SKM-1 (cell line): ENCODE data around the gene TAGAP.
"Not testable (repeated sequence)": the region's sequence is repeated elsewhere in the genome, so short reads cannot be mapped to it uniquely, and the experiment has no call there.

Source experiments
- DNase-seq: peaks from one replicate; lab custom pipeline; 2025; ENCODE audit not compliant: unreplicated experiment; lab: John Stamatoyannopoulos, UW

The TAGAP gene

GRCh38 chr6:159047891-159048685 lies 3.3 kb upstream of the TAGAP start:
- no peak for DNase-seq

GRCh38 chr6:159045801-159046200 lies 1.0 kb upstream of the TAGAP start:
- no peak for DNase-seq

- DNase-seq: no peak
These were observed 844 bp downstream of the TAGAP start for GRCh38 chr6:159043947-159044346.

GRCh38 chr6:159043251-159043650 lies 1.5 kb downstream of the TAGAP start:
- no peak for DNase-seq

GRCh38 chr6:159042826-159043181 lies 2.0 kb downstream of the TAGAP start:
- no peak for DNase-seq

- peak; percentile 79 for DNase-seq
These were observed 2.6 kb downstream of the TAGAP start for GRCh38 chr6:159042003-159042825.

- DNase-seq: no peak
These were observed 3.6 kb downstream of the TAGAP start for GRCh38 chr6:159041181-159041580.

- DNase-seq: no peak
These were observed 4.9 kb downstream of the TAGAP start for GRCh38 chr6:159039885-159040258.

GRCh38 chr6:159038914-159039884 lies 5.6 kb downstream of the TAGAP start:
- DNase-seq: peak; percentile 96

GRCh38 chr6:159038318-159038717 lies 6.5 kb downstream of the TAGAP start:
- DNase-seq: not testable (repeated sequence)

GRCh38 chr6:159037756-159038290 lies 7.0 kb downstream of the TAGAP start:
- DNase-seq: no peak

- DNase-seq: no peak
These were observed 8.1 kb downstream of the TAGAP start for GRCh38 chr6:159036673-159037072.

- no peak for DNase-seq
These were observed 8.9 kb downstream of the TAGAP start for GRCh38 chr6:159035891-159036290.

- no peak for DNase-seq
These were observed 11.4 kb downstream of the TAGAP start for GRCh38 chr6:159033160-159034049.

GRCh38 chr6:159031846-159032245 lies 12.9 kb downstream of the TAGAP start:
- DNase-seq: no peak

- no peak for DNase-seq
These were observed 14.6 kb downstream of the TAGAP start for GRCh38 chr6:159030168-159030567.

- not testable (repeated sequence) for DNase-seq
These were observed 19.6 kb downstream of the TAGAP start for GRCh38 chr6:159025224-159025623.

- DNase-seq: no peak
These were observed 20.9 kb downstream of the TAGAP start for GRCh38 chr6:159023893-159024292.

GRCh38 chr6:159020011-159020410 lies 24.8 kb downstream of the TAGAP start:
- no peak for DNase-seq
